Tibial nerve (tissue), 4 donors: ENCODE results near the gene CREB1. TPM values are rescaled to one million over a fixed set of nuclear protein-coding genes. Genes with fewer than 3 reads are reported as not detected.

Experiments used
- DNase-seq, 2 donors: peaks; one replicate each; pipeline ENCODE4 v3.0.0-alpha.2; 2019; ENCODE audit warnings: low spot score in 2 of 2
- H3K27ac ChIP-seq, 4 donors: fragments of 200-600 bp; sonication (generic) in 3 of 4; one replicate each; pipeline ENCODE4 v1.5.1; 2017 to 2019; ENCODE audit warnings: mild to moderate bottlenecking in 1 of 4
- H3K27me3 ChIP-seq, 2 donors: fragments of 200-600 bp; sonication (generic) in 1 of 2; one replicate each; pipeline versions ENCODE4 v1.5.1 to v1.6.0; 2017 to 2019
- H3K36me3 ChIP-seq, 3 donors: fragments of 200-600 bp; sonication (generic); one replicate each; pipeline ENCODE4 v1.5.1; 2018 to 2019
- H3K4me1 ChIP-seq, 4 donors: fragments of 200-600 bp; sonication (generic) in 3 of 4; one replicate each; pipeline ENCODE4 v1.5.1; 2017 to 2019
- H3K4me3 ChIP-seq, 4 donors: fragments of 200-600 bp; sonication (generic) in 3 of 4; one replicate each; pipeline ENCODE4 v1.5.1; 2017 to 2019; ENCODE audit warnings: mild to moderate bottlenecking in 1 of 4, moderate library complexity in 1 of 4
- H3K9me3 ChIP-seq, 4 donors: fragments of 200-600 bp; sonication (generic) in 3 of 4; one replicate each; pipeline ENCODE4 v1.5.1; 2017 to 2019
- EP300 ChIP-seq, 2 donors: sonication (generic); formaldehyde crosslinking; IDR thresholded peaks; one replicate each; pipeline ENCODE4 v1.6.1; 2017; ENCODE audit warnings: antibody characterized with exemption in 2 of 2, mild to moderate bottlenecking in 1 of 2
- POLR2A ChIP-seq, 2 donors: fragments of 450-650 bp; IDR thresholded peaks; one replicate each; pipeline ENCODE4 v1.6.1; 2017; ENCODE audit warnings: antibody characterized with exemption in 2 of 2, mild to moderate bottlenecking in 2 of 2, moderate library complexity in 2 of 2
- WGBS, 2 donors: methylation state at CpG; one replicate each; pipeline ENCODE4 v1.1.5; 2018; 5-methylcytosine and 5-hydroxymethylcytosine counted together
- total RNA-seq, 4 donors: library from RNA; depleted of rRNA; stranded (reverse); fragments of >200 nt; gene quantifications; one replicate each; pipeline ENCODE4 v1.1.0, GENCODE V29; 2016
- TF ChIP-seq, protein P1 (sequence below), 5 experiments: fragments of 200-600 bp in 3 of 5; fragments of 450-650 bp in 2 of 5; sonication (generic) in 3 of 5; IDR thresholded peaks; one replicate each; pipeline ENCODE4 v1.5.1; 2016 to 2019; ENCODE audit warnings: antibody characterized with exemption in 5 of 5, mild to moderate bottlenecking in 3 of 5, moderate library complexity in 2 of 5

The CREB1 gene
- total RNA-seq, 4 donors from 2014 or later: 28.9 to 67.7 (median 34.0) TPM

DNA sequence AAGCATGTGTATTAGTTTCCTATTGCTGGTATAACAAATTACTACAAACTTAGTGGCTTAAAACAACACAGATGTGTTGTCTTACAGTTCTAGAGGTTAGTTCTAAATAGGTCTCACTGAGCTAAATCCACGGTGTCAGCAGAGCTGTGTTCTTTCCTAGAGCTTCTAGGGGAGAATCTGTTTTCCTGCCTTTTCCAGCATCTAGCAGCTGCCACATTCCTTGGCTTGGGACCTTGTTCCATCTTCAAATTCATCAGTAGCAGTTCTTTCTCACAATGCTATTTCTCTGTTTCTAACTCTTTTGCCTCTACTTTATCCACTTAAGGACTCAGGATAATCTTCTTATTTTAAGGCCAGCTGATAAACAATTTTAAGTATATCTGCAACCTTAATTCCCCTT, 32.2 kb upstream of the CREB1 start:
- 56 to 64% methylated on average over 1 of the region's 1 CpG for WGBS, 2 donors
- no peak overlapping the region for H3K4me3 ChIP-seq
- H3K9me3 ChIP-seq: no peaks in the 10 kb centered on the region
- TF ChIP-seq POLR2A (IDR thresholded peaks at IDR 0.05) (no peak), EP300 (IDR thresholded peaks at IDR 0.05) (no peak)
- TF ChIP-seq, protein P1, sequence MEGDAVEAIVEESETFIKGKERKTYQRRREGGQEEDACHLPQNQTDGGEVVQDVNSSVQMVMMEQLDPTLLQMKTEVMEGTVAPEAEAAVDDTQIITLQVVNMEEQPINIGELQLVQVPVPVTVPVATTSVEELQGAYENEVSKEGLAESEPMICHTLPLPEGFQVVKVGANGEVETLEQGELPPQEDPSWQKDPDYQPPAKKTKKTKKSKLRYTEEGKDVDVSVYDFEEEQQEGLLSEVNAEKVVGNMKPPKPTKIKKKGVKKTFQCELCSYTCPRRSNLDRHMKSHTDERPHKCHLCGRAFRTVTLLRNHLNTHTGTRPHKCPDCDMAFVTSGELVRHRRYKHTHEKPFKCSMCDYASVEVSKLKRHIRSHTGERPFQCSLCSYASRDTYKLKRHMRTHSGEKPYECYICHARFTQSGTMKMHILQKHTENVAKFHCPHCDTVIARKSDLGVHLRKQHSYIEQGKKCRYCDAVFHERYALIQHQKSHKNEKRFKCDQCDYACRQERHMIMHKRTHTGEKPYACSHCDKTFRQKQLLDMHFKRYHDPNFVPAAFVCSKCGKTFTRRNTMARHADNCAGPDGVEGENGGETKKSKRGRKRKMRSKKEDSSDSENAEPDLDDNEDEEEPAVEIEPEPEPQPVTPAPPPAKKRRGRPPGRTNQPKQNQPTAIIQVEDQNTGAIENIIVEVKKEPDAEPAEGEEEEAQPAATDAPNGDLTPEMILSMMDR (IDR thresholded peaks at IDR 0.05): no peak
- H3K4me1 ChIP-seq: peaks cover 0 to 6% (median 0%) of the 10 kb centered on the region in 4 donors
- DNase-seq: no peak
- no peaks in the 10 kb centered on the region for H3K27me3 ChIP-seq
- no peaks in the 10 kb centered on the region for H3K36me3 ChIP-seq
- H3K27ac ChIP-seq: peak overlapping the region in 1 of 4 donors; percentile 47

DNA sequence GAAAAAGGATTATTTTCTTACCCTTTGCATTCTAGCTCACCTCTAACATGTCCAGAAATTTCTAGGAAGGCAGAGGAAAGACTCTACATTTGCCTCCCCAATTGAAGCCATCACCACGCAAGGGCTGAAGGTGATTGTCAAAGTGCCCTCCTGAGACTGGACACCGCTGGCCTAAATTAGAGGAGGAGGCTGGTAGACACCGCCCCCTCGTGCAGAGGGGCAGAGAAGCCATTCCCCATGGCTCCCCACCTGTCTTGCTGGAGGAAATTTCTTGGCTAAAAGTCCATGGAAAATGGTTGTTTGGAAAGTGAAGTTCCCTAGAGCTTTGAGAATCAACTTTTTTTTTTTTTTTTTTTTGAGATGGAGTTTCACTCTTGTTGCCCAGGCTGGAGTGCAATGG, 31.3 kb upstream of the CREB1 start:
- DNase-seq: no peak
- no peaks in the 10 kb centered on the region for H3K27me3 ChIP-seq
- no peak overlapping the region for H3K4me3 ChIP-seq
- no peaks in the 10 kb centered on the region for H3K9me3 ChIP-seq
- TF ChIP-seq, protein P1 (IDR thresholded peaks at IDR 0.05): no peak
- TF ChIP-seq POLR2A (IDR thresholded peaks at IDR 0.05) (no peak), EP300 (IDR thresholded peaks at IDR 0.05) (no peak)
- no peaks in the 10 kb centered on the region for H3K36me3 ChIP-seq
- WGBS, 2 donors: 55 to 78% methylated on average over 4 of the region's 4 CpGs
- peaks cover 0 to 6% (median 0%) of the 10 kb centered on the region in 4 donors for H3K4me1 ChIP-seq
- H3K27ac ChIP-seq: peak overlapping the region in 1 of 4 donors; percentile 47

DNA sequence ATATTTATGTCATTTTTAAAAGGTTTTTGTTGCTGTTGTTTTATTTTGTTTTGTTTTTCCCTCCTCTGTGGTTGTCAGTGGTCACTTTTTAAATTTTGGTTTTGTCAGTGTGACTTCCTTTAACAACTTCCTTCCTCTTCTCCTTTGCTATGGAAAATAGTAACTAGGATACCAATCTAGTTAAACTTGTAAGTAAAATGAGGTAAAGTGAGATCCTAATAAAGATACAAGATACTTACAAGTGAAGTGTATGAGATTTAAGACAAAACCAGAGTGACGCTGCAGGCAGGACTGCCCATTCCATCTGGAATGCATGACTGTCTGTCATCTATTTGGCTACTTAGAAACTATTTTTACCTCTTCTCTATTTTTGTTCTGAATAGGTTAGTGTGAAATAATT, 30.6 kb upstream of the CREB1 start:
- Histone ChIP-seq H3K9me3 (no peaks in the 10 kb centered on the region), H3K4me1 (peaks cover 0 to 6% (median 3%) of the 10 kb centered on the region in 4 donors), H3K4me3 (no peak overlapping the region), H3K36me3 (no peaks in the 10 kb centered on the region), H3K27ac (no peak overlapping the region), H3K27me3 (no peaks in the 10 kb centered on the region)
- 65 to 67% methylated on average over 1 of the region's 1 CpG for WGBS, 2 donors
- no peak for DNase-seq
- TF ChIP-seq EP300 (IDR thresholded peaks at IDR 0.05) (no peak), POLR2A (IDR thresholded peaks at IDR 0.05) (no peak)
- TF ChIP-seq, protein P1 (IDR thresholded peaks at IDR 0.05): no peak

DNA sequence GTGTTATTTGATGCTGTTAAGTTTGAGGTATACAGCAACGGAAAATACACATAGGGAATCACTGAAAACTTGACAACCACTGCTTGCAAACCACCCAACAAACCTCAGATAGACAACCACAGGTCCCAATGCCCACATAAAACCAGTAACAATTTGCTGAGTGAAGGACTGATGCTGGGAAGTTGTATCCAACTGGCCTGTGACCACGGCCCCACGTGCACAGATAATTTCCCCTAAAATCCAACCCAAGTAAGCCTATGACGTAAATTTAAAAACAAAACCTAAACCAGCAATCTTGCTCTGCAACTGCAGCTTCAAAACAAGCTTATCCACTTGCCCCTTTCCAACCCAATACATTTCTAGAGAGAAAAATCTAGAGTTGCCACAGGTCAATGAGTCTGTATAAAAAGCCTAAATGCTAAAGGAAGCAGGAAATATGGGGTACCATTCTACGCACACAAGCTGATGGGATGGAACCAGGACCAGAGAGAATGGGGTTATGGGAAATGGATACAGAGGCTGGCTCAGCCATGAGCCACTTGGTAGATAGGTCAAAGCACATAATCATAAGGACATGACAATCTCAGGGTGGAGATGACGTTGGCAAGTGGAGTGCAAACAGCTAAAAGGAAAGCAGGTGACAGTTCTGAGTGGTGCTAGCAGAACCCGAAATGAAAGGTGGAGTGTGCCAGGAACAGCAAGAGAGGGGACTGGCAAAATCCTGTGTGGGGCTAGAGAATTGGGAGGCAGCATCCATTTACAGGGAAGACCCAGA, 27.8 kb upstream of the CREB1 start:
- H3K4me1 ChIP-seq: peaks cover 0 to 27% (median 16%) of the 10 kb centered on the region in 4 donors
- WGBS, 2 donors: 84 to 93% methylated on average over 7 of the region's 7 CpGs
- H3K4me3 ChIP-seq: no peak overlapping the region
- H3K27ac ChIP-seq: no peak overlapping the region
- no peaks in the 10 kb centered on the region for H3K27me3 ChIP-seq
- no peak for DNase-seq
- H3K9me3 ChIP-seq: no peaks in the 10 kb centered on the region
- TF ChIP-seq, protein P1 (IDR thresholded peaks at IDR 0.05): no peak
- peak in 1 of 2 donors; percentile 11 for TF ChIP-seq EP300 (IDR thresholded peaks at IDR 0.05)
- H3K36me3 ChIP-seq: no peaks in the 10 kb centered on the region

DNA sequence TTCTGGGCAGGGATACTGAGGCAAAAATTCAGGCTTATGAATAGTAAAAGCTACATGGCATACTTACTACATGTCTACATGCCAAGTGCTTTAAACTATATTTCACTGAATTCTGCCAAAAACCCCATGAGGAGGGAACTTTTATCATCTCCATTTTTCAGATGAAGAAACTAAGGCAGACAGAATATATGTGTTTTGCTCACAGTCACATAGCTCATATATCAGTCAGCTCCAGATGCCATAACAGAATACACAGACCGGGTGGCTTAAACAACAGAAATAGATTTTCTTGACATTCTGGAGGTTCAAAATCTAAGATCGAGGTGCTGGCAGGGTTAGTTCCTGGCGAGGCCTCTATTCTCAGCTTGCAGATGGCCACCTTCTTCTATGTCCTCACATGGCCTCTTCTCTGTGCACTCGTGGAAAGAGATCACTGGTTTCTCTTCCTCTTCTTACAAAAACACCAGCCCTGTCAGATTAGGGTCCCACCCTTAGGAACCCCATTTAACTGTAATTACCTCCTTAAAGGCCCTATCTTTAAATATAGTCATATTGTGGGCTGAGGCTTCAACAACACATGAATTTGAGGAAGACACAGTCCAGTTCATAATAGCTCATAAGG, 27.1 kb upstream of the CREB1 start:
- DNase-seq: no peak
- no peaks in the 10 kb centered on the region for H3K9me3 ChIP-seq
- H3K27me3 ChIP-seq: no peaks in the 10 kb centered on the region
- H3K27ac ChIP-seq: no peak overlapping the region
- 74 to 85% methylated on average over 4 of the region's 4 CpGs for WGBS, 2 donors
- TF ChIP-seq, protein P1 (IDR thresholded peaks at IDR 0.05): no peak
- TF ChIP-seq POLR2A (IDR thresholded peaks at IDR 0.05) (no peak), EP300 (IDR thresholded peaks at IDR 0.05) (no peak)
- no peaks in the 10 kb centered on the region for H3K36me3 ChIP-seq
- peaks cover 0 to 27% (median 16%) of the 10 kb centered on the region in 4 donors for H3K4me1 ChIP-seq
- no peak overlapping the region for H3K4me3 ChIP-seq
